DMS 273 treated with DMSO at 0.1 percent for 48 hours (cell line): ENCODE data around the gene LRRC7.

ENCODE experiments used
- DNase-seq: peaks from one replicate; lab custom pipeline; 2025; lab: John Stamatoyannopoulos, UW

The LRRC7 gene

GRCh38 chr1:69776555-69776954 is 208.8 kb downstream of the LRRC7 start:
- no peak for DNase-seq

GRCh38 chr1:69777423-69777822 is 209.7 kb downstream of the LRRC7 start:
- DNase-seq = no peak

- no peak for DNase-seq
Measured at GRCh38 chr1:69777971-69778370, 210.2 kb downstream of the LRRC7 start.

GRCh38 chr1:69787151-69787550 is 219.4 kb downstream of the LRRC7 start:
- DNase-seq = no peak

- DNase-seq = no peak
Measured at GRCh38 chr1:69791311-69791710, 223.6 kb downstream of the LRRC7 start.

GRCh38 chr1:69794831-69795230 is 227.1 kb downstream of the LRRC7 start:
- DNase-seq = no peak

GRCh38 chr1:69814926-69815325 is 247.2 kb downstream of the LRRC7 start:
- DNase-seq = no peak

- peak; percentile 21 for DNase-seq
Measured at GRCh38 chr1:69824932-69825331, 257.2 kb downstream of the LRRC7 start.

GRCh38 chr1:69827732-69828131 is 260.0 kb downstream of the LRRC7 start:
- DNase-seq = no peak

- DNase-seq = no peak
Measured at GRCh38 chr1:69833536-69833935, 265.8 kb downstream of the LRRC7 start.

- DNase-seq = no peak
Measured at GRCh38 chr1:69834336-69834735, 266.6 kb downstream of the LRRC7 start.

- DNase-seq = no peak
Measured at GRCh38 chr1:69835955-69836354, 268.2 kb downstream of the LRRC7 start.

GRCh38 chr1:69836971-69837636 is 269.4 kb downstream of the LRRC7 start:
- DNase-seq = no peak

GRCh38 chr1:69842326-69842725 is 274.6 kb downstream of the LRRC7 start:
- DNase-seq = no peak

- DNase-seq = no peak
Measured at GRCh38 chr1:69845655-69846054, 277.9 kb downstream of the LRRC7 start.

- no peak for DNase-seq
Measured at GRCh38 chr1:69846267-69846666, 278.5 kb downstream of the LRRC7 start.

- no peak for DNase-seq
Measured at GRCh38 chr1:69847670-69848069, 279.9 kb downstream of the LRRC7 start.

GRCh38 chr1:69852151-69852550 is 284.4 kb downstream of the LRRC7 start:
- DNase-seq = no peak

- no peak for DNase-seq
Measured at GRCh38 chr1:69852706-69853105, 285.0 kb downstream of the LRRC7 start.

- no peak for DNase-seq
Measured at GRCh38 chr1:69858534-69858933, 290.8 kb downstream of the LRRC7 start.

- no peak for DNase-seq
Measured at GRCh38 chr1:69861641-69862040, 293.9 kb downstream of the LRRC7 start.

GRCh38 chr1:69862906-69863305 is 295.2 kb downstream of the LRRC7 start:
- no peak for DNase-seq

- no peak for DNase-seq
Measured at GRCh38 chr1:69863704-69864103, 296.0 kb downstream of the LRRC7 start.

GRCh38 chr1:69871412-69871811 is 303.7 kb downstream of the LRRC7 start:
- no peak for DNase-seq
